Liver (tissue), 9 donors: ENCODE results near the gene ZNFX1. TPM values are rescaled to one million over a fixed set of nuclear protein-coding genes. Genes with fewer than 3 reads are reported as not detected.

Experiments
- DNase-seq: peaks from one replicate; pipeline ENCODE4 v3.0.0-alpha.2; 2017; ENCODE audit warnings: low spot score
- H3K27ac ChIP-seq, 2 donors: one replicate each; pipeline ENCODE4 v1.7.0; 2013; ENCODE audit warnings: inconsistent platforms in 2 of 2, low read length in 2 of 2, control low read depth in 1 of 2, low read depth in 1 of 2, mild to moderate bottlenecking in 1 of 2
- H3K27me3 ChIP-seq, 4 donors: one replicate each; pipeline versions ENCODE4 v1.6.1 to v1.7.0; 2013; ENCODE audit warnings: low read length in 3 of 4, inconsistent platforms in 1 of 4, mild to moderate bottlenecking in 1 of 4, moderate library complexity in 1 of 4; ENCODE audit not compliant: control insufficient read depth in 4 of 4, insufficient read depth in 4 of 4
- H3K36me3 ChIP-seq, 4 donors: one replicate each; pipeline versions ENCODE4 v1.6.1 to v1.7.0; 2013; ENCODE audit warnings: low read length in 3 of 4, mild to moderate bottlenecking in 3 of 4, low read depth in 1 of 4, moderate library complexity in 1 of 4; ENCODE audit not compliant: control insufficient read depth in 4 of 4, insufficient read depth in 3 of 4
- H3K4me1 ChIP-seq, 4 donors: one replicate each; pipeline versions ENCODE4 v1.6.1 to v1.7.0; 2013; ENCODE audit warnings: low read length in 3 of 4, mild to moderate bottlenecking in 3 of 4, moderate library complexity in 1 of 4; ENCODE audit not compliant: control insufficient read depth in 4 of 4, insufficient read depth in 4 of 4
- H3K4me3 ChIP-seq, 3 donors: one replicate each; pipeline versions ENCODE4 v1.6.1 to v1.7.0; 2013; ENCODE audit warnings: low read length in 3 of 3, control low read depth in 1 of 3, low read depth in 1 of 3, mild to moderate bottlenecking in 1 of 3
- H3K9ac ChIP-seq, 2 donors: one replicate each; pipeline ENCODE4 v1.7.0; 2013; ENCODE audit warnings: low read length in 2 of 2, mild to moderate bottlenecking in 2 of 2, moderate library complexity in 2 of 2, control low read depth in 1 of 2, low read depth in 1 of 2
- H3K9me3 ChIP-seq, 4 donors: one replicate each; pipeline versions ENCODE4 v1.6.1 to v1.7.0; 2013; ENCODE audit warnings: low read length in 3 of 4; ENCODE audit not compliant: control insufficient read depth in 4 of 4
- CTCF ChIP-seq: fragments of 150-350 bp; IDR thresholded peaks from 2 replicates; pipeline ENCODE4 v1.5.1; 2017; ENCODE audit warnings: improper control_type of control experiment, low read depth, low read length; ENCODE audit not compliant: missing input control
- EGR1 ChIP-seq, 2 donors: IDR thresholded peaks; 2 replicates each; pipeline ENCODE4 v1.6.1; 2016 to 2018; ENCODE audit warnings: antibody characterized with exemption in 2 of 2, low read depth in 2 of 2
- FOXA2 ChIP-seq: IDR thresholded peaks from 2 replicates; pipeline ENCODE4 v1.6.1; 2016; ENCODE audit warnings: antibody characterized with exemption
- GABPA ChIP-seq, 2 donors: IDR thresholded peaks in 1 of 2; conservative IDR thresholded peaks in 1 of 2; 2 replicates each; pipeline ENCODE4 v1.6.1; 2016; ENCODE audit warnings: antibody characterized with exemption in 2 of 2, mild to moderate bottlenecking in 1 of 2, moderate library complexity in 1 of 2
- HNF4A ChIP-seq, 2 donors: conservative IDR thresholded peaks; 2 replicates each; pipeline ENCODE4 v1.6.1; 2016; ENCODE audit warnings: antibody characterized with exemption in 2 of 2, mild to moderate bottlenecking in 2 of 2
- NR2F2 ChIP-seq: IDR thresholded peaks from 2 replicates; pipeline ENCODE4 v1.6.1; 2016; ENCODE audit warnings: antibody characterized with exemption
- REST ChIP-seq: IDR thresholded peaks from 2 replicates; pipeline ENCODE4 v1.6.1; 2016; ENCODE audit warnings: antibody characterized with exemption, mild to moderate bottlenecking
- SP1 ChIP-seq: IDR thresholded peaks from 2 replicates; pipeline ENCODE4 v1.6.1; 2018; ENCODE audit warnings: antibody characterized with exemption, mild to moderate bottlenecking
- TAF1 ChIP-seq: conservative IDR thresholded peaks from 2 replicates; pipeline ENCODE4 v1.6.1; 2016; ENCODE audit warnings: antibody characterized with exemption, mild to moderate bottlenecking
- YY1 ChIP-seq: IDR thresholded peaks from 2 replicates; pipeline ENCODE4 v1.6.1; 2016; ENCODE audit warnings: antibody characterized with exemption, mild to moderate bottlenecking
- WGBS: extraction: QIAGEN DNeasy Blood & Tissue Kit; methylation state at CpG from one replicate; pipeline ENCODE4 v1.1.7; 2013; 5-methylcytosine and 5-hydroxymethylcytosine counted together
- polyA plus RNA-seq, 2 donors: library from polyadenylated mRNA; stranded (reverse) in 1 of 2; unstranded in 1 of 2; fragments of 200-250 nt in 1 of 2; fragments of >200 nt in 1 of 2; fragmentation: Nextera tagmentation in 1 of 2; extraction: Ambion mirVana in 1 of 2; gene quantifications; one replicate each; pipeline versions ENCODE4 v1.2.1 to v1.2.3, GENCODE V29; 2013 to 2015
- total RNA-seq, 2 donors: library from RNA; depleted of rRNA; stranded (reverse); fragments of >200 nt; gene quantifications; one replicate each; pipeline ENCODE4 v1.2.3, GENCODE V29; 2014
- donor health status: healthy.
- donor health status: healthy.
- donor health status: healthy.
- donor health status: healthy.
- donor health status: healthy.

ZNFX1 gene
- total and polyA plus RNA-seq, 4 donors, result 6.9 to 16.1 (median 8.7) TPM

GRCh38 chr20:49290608-49291191 lies 12.8 kb upstream of the ZNFX1 start:
- H3K4me3 ChIP-seq, result no peak overlapping the region
- H3K27ac ChIP-seq, result no peak overlapping the region
- H3K9ac ChIP-seq, result no peak overlapping the region
- peaks cover 4 to 15% (median 11%) of the 10 kb centered on the region in 4 donors for H3K9me3 ChIP-seq
- no peak for DNase-seq
- no peaks in the 10 kb centered on the region for H3K27me3 ChIP-seq
- H3K36me3 ChIP-seq, result peaks cover 22 to 59% (median 52%) of the 10 kb centered on the region in 4 donors
- H3K4me1 ChIP-seq, result no peaks in the 10 kb centered on the region
- 93% methylated on average over 6 of the region's 6 CpGs for WGBS
- TF ChIP-seq CTCF (no peak), HNF4A (conservative IDR thresholded peaks at IDR 0.05) (no peak), YY1 (no peak), TAF1 (no peak), SP1 (no peak)

GRCh38 chr20:49288784-49289696 lies 11.2 kb upstream of the ZNFX1 start:
- Histone ChIP-seq H3K9ac (no peak overlapping the region), H3K4me3 (no peak overlapping the region), H3K36me3 (peaks cover 35 to 72% (median 65%) of the 10 kb centered on the region in 4 donors), H3K4me1 (no peaks in the 10 kb centered on the region), H3K9me3 (peaks cover 8 to 17% (median 13%) of the 10 kb centered on the region in 4 donors), H3K27me3 (no peaks in the 10 kb centered on the region), H3K27ac (no peak overlapping the region)
- no peak for DNase-seq
- 93% methylated on average over 10 of the region's 10 CpGs for WGBS
- TF ChIP-seq NR2F2, result no peak
- TF ChIP-seq REST, result no peak
- TF ChIP-seq EGR1 (IDR thresholded peaks at IDR 0.05; ENCODE audit: low read depth in 2 of 2), result no peak
- no peak for TF ChIP-seq FOXA2
- no peak for TF ChIP-seq TAF1
- no peak for TF ChIP-seq YY1
- TF ChIP-seq GABPA (IDR thresholded peaks at IDR 0.05 in 1 of 2, conservative IDR thresholded peaks at IDR 0.05 in 1 of 2), result no peak
